SK-N-SH treated with all-trans-retinoic acid at 6 μM for 48 hours (cell line): Measurements from ENCODE around the gene TIAM1.

Experiments used
- ATAC-seq: fragments of 200-7000 bp; cut with Tn5 transposase; 3 replicates; pipeline ENCODE4 v1.9.1; 2020; ENCODE audit warnings: mild to moderate bottlenecking, moderate library complexity
- ARNTL ChIP-seq: fragments of 450-650 bp; formaldehyde crosslinking; IDR thresholded peaks from 2 replicates; pipeline ENCODE4 v1.5.0; 2020; ENCODE audit warnings: low read depth, mild to moderate bottlenecking, moderate library complexity, borderline replicate concordance
- BACH2 ChIP-seq: fragments of 250-450 bp; sonication (Bioruptor Pico); IDR thresholded peaks from 2 replicates; pipeline ENCODE4 v1.9.0; 2021; ENCODE audit warnings: mild to moderate bottlenecking, borderline replicate concordance
- CSDC2 ChIP-seq: fragments of 250-450 bp; sonication (Bioruptor Pico); IDR thresholded peaks from 2 replicates; pipeline ENCODE4 v1.5.0; 2020; ENCODE audit warnings: mild to moderate bottlenecking, moderate library complexity
- CSRNP3 ChIP-seq: fragments of 250-450 bp; sonication (Bioruptor Pico); IDR thresholded peaks from 2 replicates; pipeline ENCODE4 v1.5.1; 2021; ENCODE audit warnings: mild to moderate bottlenecking, moderate library complexity
- ESRRG ChIP-seq: fragments of 250-450 bp; sonication (Bioruptor Pico); IDR thresholded peaks from 2 replicates; pipeline ENCODE4 v1.6.1; 2021; ENCODE audit warnings: mild to moderate bottlenecking
- GLIS3 ChIP-seq: fragments of 250-450 bp; sonication (Bioruptor Pico); IDR thresholded peaks from 2 replicates; pipeline ENCODE4 v1.5.0; 2020; ENCODE audit warnings: mild to moderate bottlenecking, moderate library complexity
- ISL1 ChIP-seq: fragments of 250-450 bp; sonication (Bioruptor Pico); IDR thresholded peaks from 2 replicates; pipeline ENCODE4 v2.1.2; 2022; ENCODE audit warnings: mild to moderate bottlenecking, moderate library complexity
- OSR1 ChIP-seq: fragments of 250-450 bp; sonication (Bioruptor Pico); IDR thresholded peaks from 2 replicates; pipeline ENCODE4 v1.8.0; 2022; ENCODE audit warnings: moderate library complexity, mild to moderate bottlenecking, inconsistent platforms
- POU6F1 ChIP-seq: fragments of 250-450 bp; sonication (Bioruptor Pico); IDR thresholded peaks from 2 replicates; pipeline ENCODE4 v1.8.0; 2021; ENCODE audit warnings: low read depth, mild to moderate bottlenecking, moderate library complexity, borderline replicate concordance
- PPARA ChIP-seq: fragments of 250-450 bp; sonication (Bioruptor Pico); IDR thresholded peaks from 2 replicates; pipeline ENCODE4 v1.5.0; 2020; ENCODE audit warnings: mild to moderate bottlenecking, borderline replicate concordance
- RARB ChIP-seq: fragments of 250-450 bp; sonication (Bioruptor Pico); IDR thresholded peaks from 2 replicates; pipeline ENCODE4 v1.8.0; 2021; ENCODE audit warnings: mild to moderate bottlenecking, moderate library complexity
- SNAI2 ChIP-seq: fragments of 250-450 bp; sonication (Bioruptor Pico); IDR thresholded peaks from 2 replicates; pipeline ENCODE4 v1.5.0; 2020; ENCODE audit warnings: mild to moderate bottlenecking, moderate library complexity
- TCF4 ChIP-seq: fragments of 250-450 bp; sonication (Bioruptor Pico); IDR thresholded peaks from 2 replicates; pipeline ENCODE4 v1.8.0; 2021; ENCODE audit warnings: mild to moderate bottlenecking, moderate library complexity, borderline replicate concordance
- TOX ChIP-seq: fragments of 250-450 bp; sonication (Bioruptor Pico); IDR thresholded peaks from 2 replicates; pipeline ENCODE4 v1.8.0; 2021; ENCODE audit warnings: mild to moderate bottlenecking, moderate library complexity, borderline replicate concordance
- TSHZ2 ChIP-seq: fragments of 250-450 bp; sonication (Bioruptor Pico); IDR thresholded peaks from 2 replicates; pipeline ENCODE4 v1.5.0; 2020; ENCODE audit warnings: mild to moderate bottlenecking, moderate library complexity
- ZC3H10 ChIP-seq: fragments of 250-450 bp; sonication (Bioruptor Pico); IDR thresholded peaks from 2 replicates; pipeline ENCODE4 v1.5.1; 2021; ENCODE audit warnings: mild to moderate bottlenecking, moderate library complexity
- ZFP30 ChIP-seq: fragments of 450-650 bp; formaldehyde crosslinking; IDR thresholded peaks from 2 replicates; pipeline ENCODE4 v1.5.0; 2022; ENCODE audit warnings: mild to moderate bottlenecking, moderate library complexity
- ZNF70 ChIP-seq: fragments of 450-650 bp; formaldehyde crosslinking; IDR thresholded peaks from 2 replicates; pipeline ENCODE4 v1.5.0; 2020; ENCODE audit warnings: mild to moderate bottlenecking, moderate library complexity
- ZNF8 ChIP-seq: fragments of 450-650 bp; formaldehyde crosslinking; IDR thresholded peaks from 2 replicates; pipeline ENCODE4 v1.5.0; 2020; ENCODE audit warnings: mild to moderate bottlenecking, moderate library complexity
- TF ChIP-seq, protein P1 (sequence below): fragments of 250-450 bp; sonication (Bioruptor Pico); IDR thresholded peaks from 2 replicates; pipeline ENCODE4 v1.5.1; 2020; ENCODE audit warnings: low read depth, mild to moderate bottlenecking, moderate library complexity

TIAM1 gene

DNA sequence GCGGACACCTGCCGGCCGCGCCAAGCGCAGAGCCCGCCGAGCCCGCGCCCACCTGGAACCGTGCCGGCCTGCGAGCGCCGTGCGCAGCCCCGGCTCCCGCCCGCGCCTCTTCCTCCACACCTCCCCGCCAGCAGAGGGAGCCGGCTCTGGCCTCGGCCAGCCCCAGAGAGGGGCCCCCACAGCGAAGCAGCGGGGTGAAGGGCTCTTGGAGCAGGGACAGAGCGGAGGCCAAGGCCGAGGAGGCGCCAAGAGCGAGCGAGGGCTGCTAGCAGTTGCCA, 255.6 kb downstream of the TIAM1 start (continued):
- TF ChIP-seq, protein P1, sequence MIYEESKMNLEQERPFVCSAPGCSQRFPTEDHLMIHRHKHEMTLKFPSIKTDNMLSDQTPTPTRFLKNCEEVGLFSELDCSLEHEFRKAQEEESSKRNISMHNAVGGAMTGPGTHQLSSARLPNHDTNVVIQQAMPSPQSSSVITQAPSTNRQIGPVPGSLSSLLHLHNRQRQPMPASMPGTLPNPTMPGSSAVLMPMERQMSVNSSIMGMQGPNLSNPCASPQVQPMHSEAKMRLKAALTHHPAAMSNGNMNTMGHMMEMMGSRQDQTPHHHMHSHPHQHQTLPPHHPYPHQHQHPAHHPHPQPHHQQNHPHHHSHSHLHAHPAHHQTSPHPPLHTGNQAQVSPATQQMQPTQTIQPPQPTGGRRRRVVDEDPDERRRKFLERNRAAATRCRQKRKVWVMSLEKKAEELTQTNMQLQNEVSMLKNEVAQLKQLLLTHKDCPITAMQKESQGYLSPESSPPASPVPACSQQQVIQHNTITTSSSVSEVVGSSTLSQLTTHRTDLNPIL (CRISPR knock-in tag) = no peak
- TF ChIP-seq ZNF70 (CRISPR knock-in tag) = no peak
- TF ChIP-seq, all 23 proteins: peak for 0

GRCh38 chr21:31087639-31088473, 256.2 kb downstream of the TIAM1 start:
- TF ChIP-seq TOX (no peak), ESRRG (CRISPR knock-in tag) (no peak), PPARA (CRISPR knock-in tag) (no peak), CSRNP3 (CRISPR knock-in tag) (no peak), GLIS3 (CRISPR knock-in tag) (no peak), ZFP30 (CRISPR knock-in tag) (no peak), RARB (no peak), OSR1 (no peak), ZC3H10 (CRISPR knock-in tag) (no peak), BACH2 (CRISPR knock-in tag) (no peak)
- TF ChIP-seq, protein P1 (CRISPR knock-in tag) = no peak
- ATAC-seq = no peak

DNA sequence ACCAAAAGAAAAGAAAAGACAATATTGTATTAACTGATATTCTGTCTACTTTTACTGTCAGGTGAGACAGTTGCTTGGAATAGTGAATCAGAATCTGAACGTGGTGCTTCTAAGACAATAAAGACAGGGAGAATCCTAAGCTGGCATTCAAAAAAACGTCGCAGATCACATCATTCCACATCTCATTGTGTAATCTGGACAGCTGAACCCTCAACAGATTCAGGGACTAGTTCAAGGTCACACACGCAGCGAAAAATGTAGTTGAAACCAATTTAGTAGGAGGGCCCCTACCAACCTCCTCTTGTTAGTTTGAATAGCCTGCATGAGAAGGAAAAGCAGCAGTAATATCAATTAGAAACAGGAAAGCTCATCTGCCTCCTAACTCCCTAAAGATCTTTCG, 259.4 kb downstream of the TIAM1 start:
- no peak for ATAC-seq
- no peak for TF ChIP-seq ISL1
- no peak for TF ChIP-seq BACH2 (CRISPR knock-in tag)
- no peak for TF ChIP-seq SNAI2
- no peak for TF ChIP-seq TSHZ2 (CRISPR knock-in tag)
- TF ChIP-seq, protein P1 (CRISPR knock-in tag) = no peak
- no peak for TF ChIP-seq ZFP30 (CRISPR knock-in tag)
- no peak for TF ChIP-seq PPARA (CRISPR knock-in tag)
- TF ChIP-seq ZC3H10 (CRISPR knock-in tag) = no peak
- TF ChIP-seq CSRNP3 (CRISPR knock-in tag) = no peak
- no peak for TF ChIP-seq RARB
- no peak for TF ChIP-seq ZNF70 (CRISPR knock-in tag)
- TF ChIP-seq CSDC2 (CRISPR knock-in tag) = no peak
- no peak for TF ChIP-seq POU6F1 (CRISPR knock-in tag)
- TF ChIP-seq TOX = no peak
- TF ChIP-seq ARNTL (CRISPR knock-in tag) = no peak
- no peak for TF ChIP-seq TCF4 (CRISPR knock-in tag)
- no peak for TF ChIP-seq ZNF8 (CRISPR knock-in tag)
- no peak for TF ChIP-seq OSR1
